ENCODE data around the gene CHD9NB. TPM values are rescaled to one million over a fixed set of nuclear protein-coding genes. Genes with fewer than 3 reads are reported as not detected.

CHD9NB gene
- total RNA-seq, 4 donors from 2014 or later, result 0.13 to 0.72 TPM; not detected in 2

- intact Hi-C loops (cut with DNase I; ENCODE audit: low total_unique reads), result no loop called here
- in situ Hi-C loops (cut with MboI; ENCODE audit: low sequenced_read_pairs in 4 of 4), result no loop called here
- no peaks in the 10 kb centered on the region for H3K36me3 ChIP-seq
- no peak for TF ChIP-seq POLR2A (IDR thresholded peaks at IDR 0.05)
- no peak for TF ChIP-seq CTCF (IDR thresholded peaks at IDR 0.05 in 4 of 5, conservative IDR thresholded peaks at IDR 0.05 in 1 of 5)
- no peak for DNase-seq
- H3K9me3 ChIP-seq, result no peaks in the 10 kb centered on the region
- no peak overlapping the region for H3K4me3 ChIP-seq
- H3K4me1 ChIP-seq, result no peaks in the 10 kb centered on the region
- no peak overlapping the region for H3K27ac ChIP-seq
- H3K27me3 ChIP-seq, result no peaks in the 10 kb centered on the region
- no peak for ATAC-seq
Measured at GRCh38 chr16:53035176-53035942, 17.3 kb downstream of the CHD9NB start.

- TF ChIP-seq CTCF (IDR thresholded peaks at IDR 0.05 in 4 of 5, conservative IDR thresholded peaks at IDR 0.05 in 1 of 5), result no peak
- TF ChIP-seq POLR2A (IDR thresholded peaks at IDR 0.05), result no peak
- no peak for ATAC-seq
- in situ Hi-C loops (cut with MboI; ENCODE audit: low sequenced_read_pairs in 4 of 4) (no loop called here), intact Hi-C loops (cut with DNase I; ENCODE audit: low total_unique reads) (no loop called here)
- Histone ChIP-seq H3K27me3 (no peaks in the 10 kb centered on the region), H3K27ac (no peak overlapping the region), H3K4me1 (no peaks in the 10 kb centered on the region), H3K9me3 (no peaks in the 10 kb centered on the region), H3K36me3 (no peaks in the 10 kb centered on the region), H3K4me3 (no peak overlapping the region)
- DNase-seq, result no peak
Measured at GRCh38 chr16:53034306-53034705, 18.4 kb downstream of the CHD9NB start.

GRCh38 chr16:53031323-53031942 lies 21.3 kb downstream of the CHD9NB start:
- H3K27me3 ChIP-seq, result no peaks in the 10 kb centered on the region
- in situ Hi-C loops (cut with MboI; ENCODE audit: low sequenced_read_pairs in 4 of 4) (no loop called here), intact Hi-C loops (cut with DNase I; ENCODE audit: low total_unique reads) (no loop called here)
- ATAC-seq (no peak), DNase-seq (no peak)
- no peaks in the 10 kb centered on the region for H3K4me1 ChIP-seq
- H3K9me3 ChIP-seq, result no peaks in the 10 kb centered on the region
- no peak overlapping the region for H3K4me3 ChIP-seq
- H3K36me3 ChIP-seq, result no peaks in the 10 kb centered on the region
- H3K27ac ChIP-seq, result no peak overlapping the region
- no peak for TF ChIP-seq POLR2A (IDR thresholded peaks at IDR 0.05)
- no peak for TF ChIP-seq CTCF (IDR thresholded peaks at IDR 0.05 in 4 of 5, conservative IDR thresholded peaks at IDR 0.05 in 1 of 5)

DNA sequence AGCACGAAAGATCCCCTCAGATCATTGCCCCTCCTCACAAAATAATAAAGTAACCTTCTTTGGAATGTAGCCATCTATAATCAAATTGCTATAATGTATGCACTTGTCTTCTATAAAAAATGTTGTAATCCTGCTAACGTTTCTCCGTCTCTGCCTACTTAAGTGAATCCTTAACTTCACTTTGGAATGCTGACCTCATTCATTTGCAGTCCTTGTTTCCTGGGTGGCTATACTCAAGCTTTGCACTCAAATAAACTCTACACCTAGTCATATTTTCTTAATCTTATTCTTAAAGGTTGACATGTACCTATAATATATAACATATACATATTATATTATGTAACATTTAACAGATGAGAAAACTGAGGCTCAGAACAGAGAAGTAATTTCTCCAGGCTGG lies 22.7 kb downstream of the CHD9NB start:
- Histone ChIP-seq H3K27ac (no peak overlapping the region), H3K9me3 (no peaks in the 10 kb centered on the region), H3K27me3 (no peaks in the 10 kb centered on the region), H3K36me3 (no peaks in the 10 kb centered on the region), H3K4me1 (no peaks in the 10 kb centered on the region), H3K4me3 (no peak overlapping the region)
- no peak for TF ChIP-seq POLR2A (IDR thresholded peaks at IDR 0.05)
- ATAC-seq (no peak), DNase-seq (no peak)
- intact Hi-C loops (cut with DNase I; ENCODE audit: low total_unique reads), result no loop called here
- in situ Hi-C loops (cut with MboI; ENCODE audit: low sequenced_read_pairs in 4 of 4), result loop anchor here in 1 of 4 donors (10.0 kb wide), 1 partner anchor 845 kb away; no protein-coding TSS in a partner anchor

- Histone ChIP-seq H3K4me1 (no peaks in the 10 kb centered on the region), H3K4me3 (no peak overlapping the region), H3K27me3 (no peaks in the 10 kb centered on the region), H3K27ac (no peak overlapping the region), H3K36me3 (no peaks in the 10 kb centered on the region), H3K9me3 (no peaks in the 10 kb centered on the region)
- ATAC-seq, result no peak
- in situ Hi-C loops (cut with MboI; ENCODE audit: low sequenced_read_pairs in 4 of 4), result loop anchor here in 1 of 4 donors (10.0 kb wide), 1 partner anchor 839 kb away; no protein-coding TSS in a partner anchor
- no peak for DNase-seq
- no peak for TF ChIP-seq POLR2A (IDR thresholded peaks at IDR 0.05)
- no peak for TF ChIP-seq CTCF (IDR thresholded peaks at IDR 0.05 in 4 of 5, conservative IDR thresholded peaks at IDR 0.05 in 1 of 5)
- intact Hi-C loops (cut with DNase I; ENCODE audit: low total_unique reads), result loop anchor here (5.0 kb wide), 1 partner anchor 832 kb away; no protein-coding TSS in a partner anchor
Measured at GRCh38 chr16:53024045-53024444, 28.7 kb downstream of the CHD9NB start.
